GM12874 (cell line): ENCODE results near the gene PHLDB1.

Source experiments
- TF ChIP-seq, protein P1 (sequence below): IDR thresholded peaks from 2 replicates; pipeline ENCODE4 v1.5.1; 2011; ENCODE audit warnings: low read depth, mild to moderate bottlenecking, control low read depth, low read length, moderate library complexity; ENCODE audit not compliant: insufficient read depth

PHLDB1 gene

DNA sequence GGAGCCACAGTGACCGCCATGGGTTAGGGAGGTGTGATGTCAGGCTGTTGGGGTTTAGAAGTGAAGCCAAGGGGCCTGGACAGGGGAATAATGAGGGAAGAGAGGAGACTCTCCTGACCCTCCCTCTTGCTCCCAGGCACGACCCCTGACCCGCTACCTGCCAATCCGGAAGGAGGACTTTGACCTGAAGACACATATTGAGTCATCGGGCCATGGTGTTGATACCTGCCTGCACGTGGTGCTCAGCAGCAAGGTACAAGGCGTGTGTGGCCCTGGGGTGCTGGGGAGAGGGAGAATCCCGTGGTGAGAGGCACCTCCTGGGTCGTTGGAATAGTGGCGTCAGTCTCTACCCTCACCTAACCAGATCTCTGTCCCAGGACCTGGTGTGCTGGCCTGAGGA, 42.5 kb downstream of the PHLDB1 start:
- TF ChIP-seq, protein P1, sequence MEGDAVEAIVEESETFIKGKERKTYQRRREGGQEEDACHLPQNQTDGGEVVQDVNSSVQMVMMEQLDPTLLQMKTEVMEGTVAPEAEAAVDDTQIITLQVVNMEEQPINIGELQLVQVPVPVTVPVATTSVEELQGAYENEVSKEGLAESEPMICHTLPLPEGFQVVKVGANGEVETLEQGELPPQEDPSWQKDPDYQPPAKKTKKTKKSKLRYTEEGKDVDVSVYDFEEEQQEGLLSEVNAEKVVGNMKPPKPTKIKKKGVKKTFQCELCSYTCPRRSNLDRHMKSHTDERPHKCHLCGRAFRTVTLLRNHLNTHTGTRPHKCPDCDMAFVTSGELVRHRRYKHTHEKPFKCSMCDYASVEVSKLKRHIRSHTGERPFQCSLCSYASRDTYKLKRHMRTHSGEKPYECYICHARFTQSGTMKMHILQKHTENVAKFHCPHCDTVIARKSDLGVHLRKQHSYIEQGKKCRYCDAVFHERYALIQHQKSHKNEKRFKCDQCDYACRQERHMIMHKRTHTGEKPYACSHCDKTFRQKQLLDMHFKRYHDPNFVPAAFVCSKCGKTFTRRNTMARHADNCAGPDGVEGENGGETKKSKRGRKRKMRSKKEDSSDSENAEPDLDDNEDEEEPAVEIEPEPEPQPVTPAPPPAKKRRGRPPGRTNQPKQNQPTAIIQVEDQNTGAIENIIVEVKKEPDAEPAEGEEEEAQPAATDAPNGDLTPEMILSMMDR, result no peak

DNA sequence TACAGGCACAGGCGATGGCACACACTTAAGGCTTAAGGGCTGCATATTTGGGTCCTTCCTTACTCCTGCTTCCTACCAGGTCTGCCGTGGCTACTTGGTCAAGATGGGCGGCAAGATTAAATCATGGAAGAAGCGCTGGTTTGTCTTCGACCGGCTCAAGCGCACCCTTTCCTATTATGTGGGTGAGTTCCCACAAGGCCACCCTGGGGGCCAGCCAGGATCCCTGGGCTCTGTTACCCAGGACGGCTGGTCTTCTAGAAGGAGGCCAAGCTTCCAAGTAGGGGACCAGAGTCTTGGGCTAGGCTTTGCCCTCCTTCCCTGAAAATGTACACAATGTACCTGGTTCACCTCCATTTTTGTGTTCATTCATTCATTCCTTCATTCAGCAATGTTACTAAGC, 43.0 kb downstream of the PHLDB1 start:
- TF ChIP-seq, protein P1, result no peak

DNA sequence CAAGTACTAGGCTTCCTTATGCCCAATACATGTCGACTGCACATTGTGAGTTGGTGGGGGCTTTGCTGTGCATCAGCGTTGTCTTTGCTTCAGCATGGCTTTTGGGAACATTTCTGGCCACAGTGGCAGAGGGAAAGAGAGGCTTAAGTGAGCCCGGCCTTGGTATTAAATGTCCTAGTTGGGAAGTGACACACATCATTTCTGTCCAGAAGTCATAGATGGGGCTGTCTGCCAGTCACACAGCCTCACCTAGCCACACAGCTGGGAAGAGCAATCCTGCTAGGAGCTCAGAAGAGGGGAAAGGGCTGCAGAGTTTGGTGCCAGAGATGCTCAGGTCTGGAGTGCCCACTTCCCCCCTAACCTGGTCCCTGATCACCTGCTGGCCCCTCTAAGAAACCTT, 44.4 kb downstream of the PHLDB1 start:
- TF ChIP-seq, protein P1, result no peak

DNA sequence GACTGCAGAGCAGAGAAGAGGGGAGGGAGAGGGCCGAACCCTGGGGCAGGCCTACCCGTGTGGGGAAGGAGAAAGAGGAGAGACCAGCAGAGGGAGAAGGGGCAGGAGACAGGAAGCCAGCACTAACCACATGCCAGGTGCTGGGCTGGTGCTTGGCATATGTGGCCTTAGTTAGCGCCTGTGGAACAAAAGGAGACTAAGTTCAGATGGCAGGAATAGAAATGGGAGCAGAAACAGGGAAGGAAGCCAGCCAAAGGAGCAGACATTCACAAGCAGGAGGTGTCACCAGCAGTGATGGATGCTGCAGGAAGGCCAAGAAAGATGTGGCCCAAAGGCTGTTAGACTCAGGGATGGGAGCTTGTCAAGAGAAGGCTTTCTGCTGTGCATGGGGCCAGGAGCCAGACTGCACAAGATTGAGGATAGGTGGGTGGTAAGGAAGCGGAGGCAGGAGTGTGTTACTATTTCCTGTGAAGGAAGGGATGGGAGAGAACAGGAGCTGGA, 45.3 kb downstream of the PHLDB1 start:
- TF ChIP-seq, protein P1, result no peak

DNA sequence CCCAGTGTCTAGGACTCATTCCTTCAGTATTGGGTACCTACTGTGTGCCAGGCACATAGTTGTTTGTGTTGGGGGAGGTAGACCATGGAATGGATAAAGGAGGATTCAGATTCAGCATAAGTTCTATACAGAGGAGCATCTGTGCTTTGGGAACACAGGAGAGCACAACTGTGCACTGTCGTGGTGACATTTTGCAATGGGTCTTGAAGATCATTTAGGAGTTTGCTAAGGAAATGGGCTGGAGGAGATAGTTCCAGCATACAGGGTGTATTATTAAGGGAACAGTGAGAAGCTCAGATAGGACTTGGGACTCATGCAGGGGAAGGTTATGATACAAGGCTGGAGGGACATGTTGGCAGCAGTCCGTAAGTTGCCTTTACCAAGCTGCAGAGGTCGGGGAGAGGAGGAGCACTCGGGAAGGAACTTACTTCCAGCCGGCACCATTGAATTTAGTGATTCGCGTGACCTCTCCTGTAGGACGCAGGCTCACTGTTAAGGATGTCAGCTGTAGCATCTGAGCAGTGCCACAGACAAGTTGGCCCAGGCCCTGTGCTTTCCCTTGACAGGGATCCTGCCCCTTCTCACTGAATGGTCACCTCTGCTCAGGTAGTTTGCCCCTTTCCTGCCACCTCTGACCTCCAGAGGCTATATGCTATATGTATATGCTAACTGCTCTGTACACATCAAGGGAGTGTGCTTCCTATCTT, 46.4 kb downstream of the PHLDB1 start:
- TF ChIP-seq, protein P1, result no peak

DNA sequence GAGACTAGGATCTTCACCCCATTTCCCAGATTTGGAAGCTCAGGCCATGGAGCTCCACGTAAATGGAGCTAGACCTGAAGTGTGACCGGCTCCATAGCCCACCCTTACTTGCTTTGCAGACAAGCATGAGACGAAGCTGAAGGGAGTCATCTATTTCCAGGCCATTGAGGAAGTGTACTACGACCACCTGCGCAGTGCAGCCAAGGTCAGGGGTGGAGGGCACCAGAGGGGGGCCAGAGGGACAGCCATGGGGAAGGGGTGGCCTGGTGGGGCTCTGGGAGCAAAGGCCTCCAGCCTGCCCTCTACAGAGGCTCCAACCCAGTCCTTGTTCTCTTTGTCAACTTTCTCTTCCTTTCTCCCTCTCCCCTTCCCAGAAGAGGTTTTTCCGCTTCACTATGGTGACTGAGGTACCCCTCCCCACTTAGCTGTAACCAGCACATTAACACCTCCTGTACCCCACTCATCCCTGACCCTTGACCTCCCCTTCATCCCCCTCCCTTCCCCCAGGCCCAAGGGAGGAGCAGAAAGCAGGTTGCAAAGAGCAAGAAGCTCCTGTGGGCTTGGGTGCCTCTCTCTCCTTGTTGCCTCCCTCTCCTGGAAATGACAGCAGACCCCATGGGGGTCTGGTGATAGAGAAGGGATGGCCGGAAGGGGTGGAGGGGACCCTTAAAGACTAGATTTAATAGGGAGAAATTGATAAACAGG, 48.2 kb downstream of the PHLDB1 start:
- TF ChIP-seq, protein P1, result no peak

DNA sequence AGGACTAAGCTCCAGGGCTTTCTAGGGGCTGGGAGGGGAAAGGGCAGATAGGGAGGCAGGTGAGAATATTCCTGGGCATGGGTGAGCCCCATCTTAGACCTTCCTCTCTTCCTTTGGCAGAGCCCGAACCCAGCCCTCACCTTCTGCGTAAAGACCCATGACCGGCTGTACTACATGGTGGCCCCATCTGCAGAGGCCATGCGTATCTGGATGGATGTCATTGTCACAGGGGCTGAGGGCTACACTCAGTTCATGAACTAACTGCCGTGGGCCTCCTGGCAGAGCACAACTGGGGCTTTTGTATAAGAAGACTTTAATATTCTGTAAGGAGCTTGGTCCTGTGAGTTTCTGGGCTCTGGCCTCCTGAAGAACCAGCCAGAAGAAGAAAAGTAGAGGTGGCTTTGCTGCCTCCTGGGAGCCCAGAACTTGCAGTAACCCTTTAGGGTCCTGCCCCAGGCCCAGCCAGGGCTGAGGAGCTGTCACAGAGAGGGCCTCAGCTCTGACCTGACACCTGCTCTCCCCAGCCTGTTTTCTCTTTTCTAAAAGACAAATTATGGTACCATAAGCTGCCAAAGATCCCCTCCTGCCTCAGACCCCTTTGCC, 49.2 kb downstream of the PHLDB1 start:
- TF ChIP-seq, protein P1, result no peak
